A549 treated with AZD9567 at 1 μM for 4 hours (cell line): Measurements from ENCODE around the gene MOBP. TPM values are rescaled to one million over a fixed set of nuclear protein-coding genes. Genes with fewer than 3 reads are reported as not detected.

ENCODE experiments used
- total RNA-seq: library from RNA; stranded (reverse); fragments of 200-300 nt; extraction: Qiagen RNA extraction; gene quantifications from 5 replicates; pipeline ENCODE4 v1.2.3, GENCODE V29; 2022; ENCODE audit not compliant: insufficient read depth

The MOBP gene
- total RNA-seq, result 0.09 to 0.18 TPM (median 0.12 TPM) in 4 of 5 replicates, not detected in the other

GRCh38 chr3:39467394-39468107 is at the start of gene MOBP:
Gene MOBP, plus strand, starts transcription at chr3:39467680. Its CDS starts 34,390 bp downstream, at chr3:39502070.

Other genes starting within 250 kb of the MOBP start
- 0.05 to 0.06 TPM (median 0.06 TPM) in 3 of 5 replicates, not detected in the others for gene CX3CR1, start 187.6 kb upstream of the MOBP start, total RNA-seq
- gene CCR8, start 138.0 kb upstream of the MOBP start, total RNA-seq, result not detected in 5 replicates
- gene SLC25A38, start 84.3 kb upstream of the MOBP start, total RNA-seq, result 38.5 to 45.8 TPM (median 42.9 TPM) in 5 replicates
- 2,646 to 2,954 TPM (median 2,710 TPM) in 5 replicates for gene RPSA, start 61.0 kb upstream of the MOBP start, total RNA-seq